Fibroblast of upper back skin (primary cell): ENCODE results near the gene KHDC1L.
A peak's percentile ranks its signal among the peaks of the same experiment; 100 is the strongest.
"Not testable (repeated sequence)": the region's sequence is repeated elsewhere in the genome, so short reads cannot be mapped to it uniquely, and the experiment has no call there.

Experiments
- DNase-seq: peaks from one replicate; pipeline ENCODE4 v3.0.0-alpha.2; 2013

The KHDC1L gene

GRCh38 chr6:73203098-73203497 is 22.2 kb downstream of the KHDC1L start:
- no peak for DNase-seq

- no peak for DNase-seq
Measured at GRCh38 chr6:73200735-73201134, 24.6 kb downstream of the KHDC1L start.

GRCh38 chr6:73200247-73200646 is 25.0 kb downstream of the KHDC1L start:
- DNase-seq = no peak

GRCh38 chr6:73194744-73195143 is 30.6 kb downstream of the KHDC1L start:
- DNase-seq = no peak

- DNase-seq = not testable (repeated sequence)
Measured at GRCh38 chr6:73193302-73193701, 32.0 kb downstream of the KHDC1L start.

GRCh38 chr6:73182021-73182607 is 43.2 kb downstream of the KHDC1L start:
- DNase-seq = no peak

DNA sequence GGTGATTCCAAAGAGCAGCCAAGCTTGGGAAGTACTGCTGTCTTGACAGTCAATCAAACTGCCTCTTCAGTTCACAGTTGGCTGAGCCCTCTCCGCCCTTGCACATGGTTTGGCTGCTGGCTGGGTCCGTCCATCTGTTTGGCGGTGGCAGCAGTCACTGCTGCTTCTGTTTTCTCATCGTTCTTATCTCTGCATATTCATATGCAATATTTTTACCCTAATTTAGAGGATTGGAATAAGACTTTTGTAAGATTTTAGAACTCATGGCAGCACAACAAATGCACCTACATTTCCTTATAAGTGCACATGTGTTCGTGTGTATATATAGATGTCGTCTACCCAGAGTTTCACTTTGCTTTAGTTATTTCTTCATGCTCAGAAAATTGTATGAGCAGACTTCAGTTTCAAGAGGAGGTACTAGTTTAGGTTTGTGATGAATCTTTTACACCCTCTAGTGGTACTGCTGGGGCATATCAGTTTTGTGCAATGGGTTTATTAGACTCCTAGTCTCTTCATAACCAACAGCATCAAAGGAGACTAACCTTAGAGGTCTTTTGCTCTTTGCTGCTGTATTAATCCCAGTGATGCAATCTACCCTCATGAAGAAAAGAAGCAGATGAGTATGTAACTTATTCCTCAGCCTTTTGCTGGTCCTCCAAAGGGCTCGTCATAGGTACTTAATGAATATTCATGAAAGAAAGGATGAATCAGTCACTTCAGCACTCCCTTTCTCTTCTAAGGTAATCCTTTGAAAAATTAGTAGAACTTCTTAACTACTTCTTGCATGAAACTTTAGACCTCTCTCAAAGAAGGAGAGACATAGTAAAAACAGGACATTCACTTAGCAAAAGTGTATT is 44.3 kb downstream of the KHDC1L start:
- peak; percentile 73 for DNase-seq

DNA sequence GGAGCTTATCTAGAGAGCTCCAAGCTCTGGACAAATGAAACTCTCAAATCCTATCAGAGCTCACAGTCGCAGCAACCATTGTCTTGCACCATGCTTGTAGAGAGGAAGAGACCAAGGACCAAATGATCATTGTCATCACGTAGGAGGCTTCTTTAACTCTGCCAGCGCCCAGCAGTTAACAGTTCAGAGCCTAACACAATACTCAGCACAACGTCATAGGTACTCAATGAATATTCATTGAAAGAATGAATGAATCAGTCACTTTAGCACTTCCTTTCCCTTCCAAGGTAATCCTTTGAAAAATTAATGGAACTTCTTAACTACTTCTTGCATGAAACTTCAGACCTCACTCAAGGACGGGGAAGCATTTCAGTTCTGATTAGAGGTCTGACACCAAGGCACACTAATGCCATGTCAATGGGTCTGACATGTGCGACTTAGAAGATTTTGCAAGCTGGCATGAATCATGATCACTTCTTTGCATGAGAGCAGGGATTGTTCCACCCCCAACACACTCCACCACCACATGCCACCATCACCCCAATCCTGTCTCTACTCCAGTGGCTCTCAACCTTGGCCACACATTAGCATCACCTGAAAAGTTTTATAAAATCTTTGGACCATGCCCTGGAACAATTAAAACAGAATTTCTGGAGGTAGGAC is 45.1 kb downstream of the KHDC1L start:
- DNase-seq = peak; percentile 12

DNA sequence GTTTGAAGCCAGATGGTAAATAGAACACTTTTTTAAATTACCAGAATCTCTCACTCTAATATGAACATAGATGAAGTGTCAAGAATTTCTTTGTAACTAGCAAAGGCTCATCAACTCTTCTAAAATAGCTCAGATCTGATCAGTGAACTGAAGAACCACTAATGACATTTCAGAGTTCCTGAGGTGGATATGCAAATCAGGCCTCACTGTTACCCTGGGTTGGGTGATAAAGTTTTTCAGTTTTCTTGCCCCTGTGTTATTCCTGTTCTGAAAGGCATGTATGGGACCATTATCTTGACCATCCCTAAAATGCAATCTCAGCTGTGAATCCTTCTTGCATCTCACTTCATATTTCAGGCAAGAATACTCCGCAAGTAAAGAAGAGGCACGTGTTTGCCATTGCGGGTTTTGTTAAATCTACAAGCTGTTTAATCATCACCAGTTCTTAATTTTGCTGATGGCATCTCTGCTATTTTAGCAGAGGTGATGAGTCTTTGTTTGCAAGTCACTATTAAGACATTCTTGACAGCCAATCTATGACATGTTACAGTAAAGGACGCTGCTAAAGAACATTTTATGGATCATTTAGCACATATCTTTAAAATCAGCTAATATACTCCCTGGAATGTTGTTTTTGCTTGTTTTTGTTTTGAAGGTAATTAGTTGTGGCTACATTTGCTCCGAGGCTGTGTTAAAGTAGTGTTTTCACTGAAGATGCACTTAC is 47.9 kb downstream of the KHDC1L start:
- DNase-seq = no peak

DNA sequence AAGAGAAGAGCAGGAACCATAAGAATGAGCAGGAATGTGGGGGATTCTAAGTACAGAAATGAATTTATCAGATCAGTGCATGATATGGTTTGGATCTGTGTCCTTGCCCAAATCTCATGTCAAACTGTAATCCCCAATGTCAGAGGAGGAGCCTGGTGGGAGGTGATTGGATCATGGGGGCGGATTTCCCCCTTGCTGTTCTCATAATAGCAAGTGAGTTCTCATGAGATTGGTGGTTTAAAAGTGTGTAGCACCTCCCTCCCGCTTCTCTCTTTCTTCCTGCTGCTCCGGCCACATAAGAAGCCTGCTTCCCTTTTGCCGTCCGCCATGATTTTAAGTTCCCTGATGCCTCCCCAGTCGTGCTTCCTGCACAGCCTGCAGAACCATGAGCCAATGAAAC is 49.2 kb downstream of the KHDC1L start:
- no peak for DNase-seq

GRCh38 chr6:73174646-73175045 is 50.6 kb downstream of the KHDC1L start:
- no peak for DNase-seq
